ENCODE measurements around the gene ABCD2. TPM values are rescaled to one million over a fixed set of nuclear protein-coding genes. Genes with fewer than 3 reads are reported as not detected.
A peak's percentile ranks its signal among the peaks of the same experiment; 100 is the strongest.

ABCD2 gene

GRCh38 chr12:39502726-39503125 is 116.9 kb downstream of the ABCD2 start:
- no peak overlapping the region for H3K56ac ChIP-seq (ENCODE audit: low read length)
- H3K4ac ChIP-seq (ENCODE audit: low read depth, low read length) = no peak overlapping the region
- DNase-seq = peak; percentile 42
- H3K27ac ChIP-seq (ENCODE audit: low read depth, low read length) = no peak overlapping the region
- no peak overlapping the region for H3K4me2 ChIP-seq (ENCODE audit: low read length)
- no peak overlapping the region for H3K18ac ChIP-seq (ENCODE audit: low read length)
- WGBS (ENCODE audit: extremely low coverage, insufficient coverage, low lambda C conversion rate) = no CpG with 5 or more reads among the region's 1 CpG
- no peaks in the 10 kb centered on the region for H3K36me3 ChIP-seq (ENCODE audit: control insufficient read depth, insufficient read depth, low read length)
- no peak overlapping the region for H2BK15ac ChIP-seq (replicated peaks; ENCODE audit: low read depth)
- no peak overlapping the region for H3K23ac ChIP-seq (ENCODE audit: low read length)
- H3K9ac ChIP-seq (ENCODE audit: low read length) = no peak overlapping the region
- no peak overlapping the region for H4K8ac ChIP-seq (ENCODE audit: low read depth, low read length)
- no peaks in the 10 kb centered on the region for H3K4me1 ChIP-seq (ENCODE audit: control insufficient read depth, low read depth, low read length)
- no peak overlapping the region for H2AK5ac ChIP-seq (ENCODE audit: low read length)
- H3K27me3 ChIP-seq (ENCODE audit: insufficient read depth, low read length, poor library complexity) = no peaks in the 10 kb centered on the region
- no peak overlapping the region for H3K4me3 ChIP-seq (ENCODE audit: low read length)
- no peak overlapping the region for H2BK5ac ChIP-seq (ENCODE audit: low read length)
- no peaks in the 10 kb centered on the region for H3K79me2 ChIP-seq (ENCODE audit: control insufficient read depth, insufficient read depth, low read length)
- H3K79me1 ChIP-seq (ENCODE audit: low read length) = no peaks in the 10 kb centered on the region
- H2BK120ac ChIP-seq (ENCODE audit: low read depth, low read length) = no peak overlapping the region
- H4K5ac ChIP-seq (ENCODE audit: low read length) = no peak overlapping the region

Small RNA genes lying within 50 kb of the gene (small RNA-seq; reads per million reads assigned to genes)
- not detected for gene AC121334.2 (ENCODE audit: insufficient read depth)

All from mesendoderm (in vitro differentiated cells).